ENCODE results near the gene SLC6A12. TPM values are rescaled to one million over a fixed set of nuclear protein-coding genes. Genes with fewer than 3 reads are reported as not detected.

The SLC6A12 gene
- total RNA-seq, 6 donors from 2014 or later: 2.4 to 11.2 (median 7.0) TPM

- TF ChIP-seq POLR2A (IDR thresholded peaks at IDR 0.05): no peak
- no peak for TF ChIP-seq EP300 (IDR thresholded peaks at IDR 0.05)
- no peak for TF ChIP-seq CTCF (IDR thresholded peaks at IDR 0.05)
- TF ChIP-seq POLR2AphosphoS5 (IDR thresholded peaks at IDR 0.05): no peak
- 86 to 93% methylated on average over 9 of the region's 9 CpGs for WGBS, 2 donors
- no peak for ATAC-seq (ENCODE audit: low FRiP score in 2 of 2)
Observed at GRCh38 chr12:241266-241665, 27.3 kb upstream of the SLC6A12 start.

GRCh38 chr12:240566-240965, 26.6 kb upstream of the SLC6A12 start:
- Histone ChIP-seq H3K4me1 (no peaks in the 10 kb centered on the region), H3K27ac (no peak overlapping the region)
- WGBS, 2 donors: 88 to 91% methylated on average over 9 of the region's 9 CpGs

More at GRCh38 chr12:241266-241665, 27.3 kb upstream of the SLC6A12 start:
- peaks cover 0 to 10% (median 2%) of the 10 kb centered on the region in 4 donors for H3K9me3 ChIP-seq
- H3K27me3 ChIP-seq: no peaks in the 10 kb centered on the region
- no peaks in the 10 kb centered on the region for H3K4me1 ChIP-seq
- DNase-seq: no peak
- H3K36me3 ChIP-seq: no peaks in the 10 kb centered on the region
- no peak overlapping the region for H3K27ac ChIP-seq
- H3K4me3 ChIP-seq: no peak overlapping the region

GRCh38 chr12:238736-239398, 24.9 kb upstream of the SLC6A12 start:
- ATAC-seq (ENCODE audit: low FRiP score in 2 of 2) (no peak), DNase-seq (no peak)
- peaks cover 0 to 23% (median 7%) of the 10 kb centered on the region in 4 donors for H3K9me3 ChIP-seq
- no peaks in the 10 kb centered on the region for H3K27me3 ChIP-seq
- no peaks in the 10 kb centered on the region for H3K4me1 ChIP-seq
- 79 to 81% methylated on average over 19 of the region's 19 CpGs for WGBS, 2 donors
- H3K27ac ChIP-seq: no peak overlapping the region
- TF ChIP-seq POLR2AphosphoS5 (IDR thresholded peaks at IDR 0.05) (no peak), CTCF (IDR thresholded peaks at IDR 0.05) (no peak), EP300 (IDR thresholded peaks at IDR 0.05) (no peak), POLR2A (IDR thresholded peaks at IDR 0.05) (no peak)
- H3K4me3 ChIP-seq: no peak overlapping the region
- H3K36me3 ChIP-seq: no peaks in the 10 kb centered on the region

More at GRCh38 chr12:240566-240965, 26.6 kb upstream of the SLC6A12 start:
- peaks cover 0 to 16% (median 2%) of the 10 kb centered on the region in 4 donors for H3K9me3 ChIP-seq
- ATAC-seq (ENCODE audit: low FRiP score in 2 of 2) (no peak), DNase-seq (no peak)
- H3K36me3 ChIP-seq: no peaks in the 10 kb centered on the region
- TF ChIP-seq CTCF (IDR thresholded peaks at IDR 0.05): no peak
- TF ChIP-seq EP300 (IDR thresholded peaks at IDR 0.05): no peak
- no peak for TF ChIP-seq POLR2A (IDR thresholded peaks at IDR 0.05)
- TF ChIP-seq POLR2AphosphoS5 (IDR thresholded peaks at IDR 0.05): no peak
- no peaks in the 10 kb centered on the region for H3K27me3 ChIP-seq
- no peak overlapping the region for H3K4me3 ChIP-seq

GRCh38 chr12:238116-238515, 24.2 kb upstream of the SLC6A12 start:
- Histone ChIP-seq H3K27me3 (no peaks in the 10 kb centered on the region), H3K27ac (no peak overlapping the region), H3K36me3 (no peaks in the 10 kb centered on the region), H3K4me3 (no peak overlapping the region), H3K4me1 (no peaks in the 10 kb centered on the region), H3K9me3 (peaks cover 0 to 23% (median 7%) of the 10 kb centered on the region in 4 donors)
- ATAC-seq (ENCODE audit: low FRiP score in 2 of 2): no peak
- TF ChIP-seq CTCF (IDR thresholded peaks at IDR 0.05): no peak
- TF ChIP-seq POLR2AphosphoS5 (IDR thresholded peaks at IDR 0.05): no peak
- TF ChIP-seq EP300 (IDR thresholded peaks at IDR 0.05): no peak
- TF ChIP-seq POLR2A (IDR thresholded peaks at IDR 0.05): no peak
- no peak for DNase-seq
- WGBS, 2 donors: 85 to 88% methylated on average over 9 of the region's 9 CpGs
